Activated T-helper 1 cell treated with anti-CD3 and anti-CD28 coated beads, Interleukin-12 subunit alpha, Interleukin-12 subunit beta, Interleukin-2, Interleukin-4 antibody, amounts not matched to agents 30 ng/mL and 10 ng/mL and 1 ng/mL, durations not matched to agents 14 hours and 24 hours and 36 hours (primary cell): Measurements from ENCODE around the gene MED16. TPM values are rescaled to one million over a fixed set of nuclear protein-coding genes. Genes with fewer than 3 reads are reported as not detected.

Source experiments
- DNase-seq: peaks from one replicate; pipeline ENCODE4 v3.0.0; 2021; ENCODE audit warnings: low spot score
- H3K27ac Mint-ChIP-seq: one replicate; pipeline ENCODE4 v1.8.0; 2021; ENCODE audit warnings: mild to moderate bottlenecking, mixed read lengths
- H3K27me3 Mint-ChIP-seq: one replicate; pipeline ENCODE4 v1.8.0; 2022; ENCODE audit warnings: mild to moderate bottlenecking, moderate library complexity, mixed read lengths; ENCODE audit not compliant: insufficient read depth
- H3K36me3 Mint-ChIP-seq: one replicate; pipeline ENCODE4 v1.8.0; 2021; ENCODE audit warnings: low read depth, mixed read lengths
- H3K4me1 Mint-ChIP-seq: one replicate; pipeline ENCODE4 v1.8.0; 2021; ENCODE audit warnings: low read depth, mixed read lengths
- H3K4me3 Mint-ChIP-seq: one replicate; pipeline ENCODE4 v1.8.0; 2021; ENCODE audit warnings: mild to moderate bottlenecking, moderate library complexity, mixed read lengths
- H3K9me3 Mint-ChIP-seq: one replicate; pipeline ENCODE4 v1.8.0; 2021; ENCODE audit warnings: mixed read lengths
- intact Hi-C: fragments of 100-400 bp; cut with micrococcal nuclease; formaldehyde crosslinking; loops from one replicate; pipeline ENCODE4 v1.15.1; 2024
- total RNA-seq: library from RNA; stranded (reverse); gene quantifications from 2 replicates; pipeline ENCODE4 v1.2.3, GENCODE V29; 2022

MED16 gene, protein sequence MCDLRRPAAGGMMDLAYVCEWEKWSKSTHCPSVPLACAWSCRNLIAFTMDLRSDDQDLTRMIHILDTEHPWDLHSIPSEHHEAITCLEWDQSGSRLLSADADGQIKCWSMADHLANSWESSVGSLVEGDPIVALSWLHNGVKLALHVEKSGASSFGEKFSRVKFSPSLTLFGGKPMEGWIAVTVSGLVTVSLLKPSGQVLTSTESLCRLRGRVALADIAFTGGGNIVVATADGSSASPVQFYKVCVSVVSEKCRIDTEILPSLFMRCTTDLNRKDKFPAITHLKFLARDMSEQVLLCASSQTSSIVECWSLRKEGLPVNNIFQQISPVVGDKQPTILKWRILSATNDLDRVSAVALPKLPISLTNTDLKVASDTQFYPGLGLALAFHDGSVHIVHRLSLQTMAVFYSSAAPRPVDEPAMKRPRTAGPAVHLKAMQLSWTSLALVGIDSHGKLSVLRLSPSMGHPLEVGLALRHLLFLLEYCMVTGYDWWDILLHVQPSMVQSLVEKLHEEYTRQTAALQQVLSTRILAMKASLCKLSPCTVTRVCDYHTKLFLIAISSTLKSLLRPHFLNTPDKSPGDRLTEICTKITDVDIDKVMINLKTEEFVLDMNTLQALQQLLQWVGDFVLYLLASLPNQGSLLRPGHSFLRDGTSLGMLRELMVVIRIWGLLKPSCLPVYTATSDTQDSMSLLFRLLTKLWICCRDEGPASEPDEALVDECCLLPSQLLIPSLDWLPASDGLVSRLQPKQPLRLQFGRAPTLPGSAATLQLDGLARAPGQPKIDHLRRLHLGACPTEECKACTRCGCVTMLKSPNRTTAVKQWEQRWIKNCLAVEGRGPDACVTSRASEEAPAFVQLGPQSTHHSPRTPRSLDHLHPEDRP
- 62.1 and 62.5 TPM in 2 replicates for total RNA-seq

- Mint-ChIP-seq H3K27me3 (no peaks in the 10 kb centered on the region), H3K4me3 (peak within 1 kb of the TSS; percentile 94), H3K36me3 (peaks cover 12% of the 10 kb centered on the region), H3K4me1 (peaks cover 8% of the 10 kb centered on the region), H3K9me3 (no peaks in the 10 kb centered on the region), H3K27ac (peak within 1 kb of the TSS; percentile 99)
- DNase-seq: peak; percentile 88
- intact Hi-C loops: loop anchor here (1.0 kb wide), 5 partner anchors 16 to 128 kb away; partner anchors contain the start of genes RNU6-2 and TMEM259
Observed at GRCh38 chr19:892894-893689, at the start of gene MED16, which contains the start of gene RNU6-9. Gene MED16, minus strand, starts transcription at chr19:893187. Its CDS starts 2,056 bp downstream, at chr19:891131. Gene RNU6-9, plus strand, starts transcription at chr19:893484.

DNA sequence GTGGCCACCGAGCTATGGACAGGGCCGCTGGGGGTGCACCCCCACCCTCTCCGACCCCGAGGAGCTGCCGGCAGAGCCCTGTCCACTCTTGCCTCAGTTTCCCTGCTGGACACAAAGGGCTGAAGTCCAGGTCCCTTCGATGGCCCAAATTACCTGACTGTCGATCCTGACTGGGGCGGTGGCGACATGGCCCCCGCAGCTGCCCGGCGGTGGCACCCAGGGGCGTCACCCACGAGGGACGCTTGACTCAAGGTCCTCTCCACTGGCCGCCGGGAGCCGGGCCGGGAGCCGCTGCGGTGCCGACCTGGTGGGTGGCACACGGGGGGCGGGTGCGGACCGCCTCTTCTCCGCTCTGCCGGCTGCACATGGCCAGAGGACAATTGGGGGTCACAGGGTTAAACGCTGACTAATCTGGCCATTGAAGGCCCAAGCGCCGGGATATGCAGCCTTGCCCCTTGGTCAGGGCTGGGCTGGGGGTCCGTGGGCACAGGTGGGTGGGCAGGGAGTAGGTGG lies 49.2 kb upstream of the MED16 start:
- H3K4me1 Mint-ChIP-seq: peaks cover 15% of the 10 kb centered on the region
- H3K4me3 Mint-ChIP-seq: no peak overlapping the region
- H3K27ac Mint-ChIP-seq: no peak overlapping the region
- peaks cover 4% of the 10 kb centered on the region for H3K27me3 Mint-ChIP-seq
- DNase-seq: no peak
- peaks cover 3% of the 10 kb centered on the region for H3K9me3 Mint-ChIP-seq
- H3K36me3 Mint-ChIP-seq: peaks cover 19% of the 10 kb centered on the region
- intact Hi-C loops: no loop called here

DNA sequence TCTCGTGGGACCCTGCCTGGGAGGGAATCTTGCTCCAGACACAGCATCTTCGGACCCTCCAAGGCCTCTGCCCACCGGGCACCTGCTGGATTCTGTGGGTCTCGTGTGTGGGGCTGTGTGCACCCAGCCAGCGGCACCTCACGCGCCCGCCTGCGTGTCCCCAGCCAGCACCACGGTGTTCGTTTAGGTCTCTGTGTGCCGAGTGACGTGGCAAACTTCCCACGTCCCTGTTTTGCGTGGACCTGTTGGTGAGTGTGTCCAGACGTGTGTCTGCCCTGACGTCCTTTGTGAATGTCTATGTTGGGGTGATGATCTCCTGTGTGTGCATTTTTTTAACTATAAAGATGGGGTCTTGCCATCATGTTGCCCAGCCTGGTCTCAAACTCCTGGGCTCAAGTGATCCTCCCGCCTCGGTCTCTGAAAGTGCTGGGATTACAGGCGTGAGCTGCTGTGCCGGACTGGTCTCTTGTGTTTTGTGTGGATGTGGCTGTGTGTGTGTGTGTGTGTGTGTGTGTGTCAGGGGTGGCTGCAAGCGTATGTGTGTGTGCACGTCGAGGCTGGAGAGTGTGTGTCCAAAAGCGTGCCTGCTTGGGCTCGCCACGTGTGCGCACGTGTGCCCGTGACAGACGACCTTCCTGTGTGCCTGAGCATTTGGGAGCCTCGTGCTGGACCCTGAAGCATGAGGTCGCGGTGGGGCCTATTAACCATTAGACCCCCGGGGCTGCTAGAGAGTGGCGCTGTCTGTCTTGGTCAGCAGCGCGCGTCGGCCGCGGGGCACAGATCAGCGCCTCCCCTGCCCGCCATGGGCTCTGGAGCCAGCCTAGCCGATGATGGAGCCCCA lies 48.5 kb upstream of the MED16 start:
- H3K27ac Mint-ChIP-seq: peak overlapping the region; percentile 29
- no peak for DNase-seq

DNA sequence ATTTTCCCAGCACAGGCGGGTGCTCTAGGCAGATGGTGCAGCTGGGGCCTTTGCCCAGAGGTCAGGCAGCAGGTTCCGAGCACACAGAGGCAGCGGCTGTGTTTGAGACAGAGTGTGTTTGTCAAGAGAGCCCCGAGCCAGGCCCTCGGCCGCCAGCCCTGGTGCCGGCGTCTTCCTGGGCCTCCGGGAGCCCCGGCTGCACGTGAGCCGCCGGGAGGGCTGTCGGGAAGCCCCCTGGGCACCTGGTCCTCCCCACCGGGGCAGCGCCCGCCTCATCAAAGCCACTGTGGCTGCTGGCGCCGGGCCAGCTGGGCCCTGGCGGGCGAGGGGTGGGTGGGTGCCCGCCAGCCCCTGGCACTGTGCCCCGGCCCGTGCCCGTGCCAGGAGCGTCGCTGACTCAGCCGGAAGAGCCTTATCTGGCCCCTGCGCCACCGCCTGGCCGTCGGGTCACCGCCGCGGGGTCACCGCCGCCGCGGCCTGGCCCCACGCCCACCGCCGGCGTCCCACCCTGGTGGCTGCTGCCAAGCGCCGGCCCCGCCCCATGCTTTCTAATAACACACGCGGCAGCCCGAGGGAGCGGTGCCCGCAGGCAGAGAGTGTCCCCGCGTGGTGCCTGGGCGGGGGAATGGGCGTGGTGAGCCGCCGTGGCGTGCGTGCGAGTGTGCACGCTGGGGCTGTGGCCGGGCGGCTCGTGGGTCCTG lies 47.8 kb upstream of the MED16 start:
- no peak overlapping the region for H3K27ac Mint-ChIP-seq
- peak; percentile 25 for DNase-seq
- peaks cover 19% of the 10 kb centered on the region for H3K4me1 Mint-ChIP-seq
- peaks cover 19% of the 10 kb centered on the region for H3K36me3 Mint-ChIP-seq
- peak overlapping the region; percentile 76 for H3K4me3 Mint-ChIP-seq
- peaks cover 4% of the 10 kb centered on the region for H3K27me3 Mint-ChIP-seq
- peaks cover 4% of the 10 kb centered on the region for H3K9me3 Mint-ChIP-seq
- intact Hi-C loops: no loop called here

More for the DNA sequence above, 48.5 kb upstream of the MED16 start:
- peaks cover 4% of the 10 kb centered on the region for H3K9me3 Mint-ChIP-seq
- H3K27me3 Mint-ChIP-seq: peaks cover 4% of the 10 kb centered on the region
- intact Hi-C loops: no loop called here
- H3K4me1 Mint-ChIP-seq: peaks cover 19% of the 10 kb centered on the region
- H3K4me3 Mint-ChIP-seq: peak overlapping the region; percentile 76
- peaks cover 19% of the 10 kb centered on the region for H3K36me3 Mint-ChIP-seq

DNA sequence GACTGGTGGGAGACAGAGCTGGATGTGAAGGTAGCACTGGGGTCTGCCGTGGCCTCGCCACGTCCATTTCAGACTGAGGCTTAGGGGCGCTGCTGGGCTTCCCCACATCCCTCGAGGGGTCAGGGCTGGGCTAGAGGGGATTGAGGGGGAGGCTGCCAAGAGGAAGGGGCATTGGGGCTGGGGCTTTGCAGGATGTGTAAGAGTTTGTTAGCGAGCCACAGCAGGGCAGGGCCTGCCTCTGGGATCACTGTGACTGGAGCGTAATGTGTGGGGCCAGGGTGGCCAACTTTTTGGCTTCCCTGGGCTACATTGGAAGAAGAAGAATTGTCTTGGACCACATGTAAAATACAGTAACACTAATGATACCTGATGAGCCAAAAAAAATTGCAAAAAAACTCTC lies 46.9 kb upstream of the MED16 start:
- H3K27ac Mint-ChIP-seq: peak overlapping the region; percentile 9

DNA sequence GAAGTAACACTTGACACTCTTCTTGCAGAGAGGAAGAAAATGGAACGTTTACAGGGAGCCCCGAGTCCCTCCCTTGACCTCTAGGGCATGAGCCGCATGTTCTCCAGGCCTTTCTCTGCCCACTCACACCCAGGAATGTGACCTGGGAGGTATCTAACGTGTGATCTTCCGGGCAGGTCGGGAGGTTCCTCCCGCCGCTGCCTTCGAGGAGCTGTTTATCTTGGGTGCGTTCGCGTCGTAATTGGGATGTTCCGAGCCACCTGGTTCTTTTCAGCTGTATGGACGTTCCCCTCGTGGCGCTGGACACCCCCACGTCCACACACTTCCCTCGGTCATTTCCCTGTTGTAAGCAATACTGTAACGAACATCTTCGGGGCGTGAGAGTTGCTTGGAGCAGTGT lies 46.5 kb upstream of the MED16 start:
- Mint-ChIP-seq H3K4me3 (no peak overlapping the region), H3K27me3 (peaks cover 4% of the 10 kb centered on the region), H3K36me3 (peaks cover 19% of the 10 kb centered on the region), H3K9me3 (peaks cover 4% of the 10 kb centered on the region), H3K4me1 (peaks cover 19% of the 10 kb centered on the region), H3K27ac (no peak overlapping the region)
- intact Hi-C loops: no loop called here
- no peak for DNase-seq

More for the DNA sequence above, 46.9 kb upstream of the MED16 start:
- DNase-seq: no peak
- intact Hi-C loops: no loop called here
- peaks cover 19% of the 10 kb centered on the region for H3K36me3 Mint-ChIP-seq
- peak overlapping the region; percentile 76 for H3K4me3 Mint-ChIP-seq
- peaks cover 4% of the 10 kb centered on the region for H3K9me3 Mint-ChIP-seq
- peaks cover 4% of the 10 kb centered on the region for H3K27me3 Mint-ChIP-seq
- peaks cover 19% of the 10 kb centered on the region for H3K4me1 Mint-ChIP-seq

GRCh38 chr19:938233-938923 lies 45.4 kb upstream of the MED16 start:
- H3K27me3 Mint-ChIP-seq: peaks cover 4% of the 10 kb centered on the region
- H3K4me1 Mint-ChIP-seq: peaks cover 19% of the 10 kb centered on the region
- DNase-seq: no peak
- H3K27ac Mint-ChIP-seq: no peak overlapping the region
- intact Hi-C loops: no loop called here
- peaks cover 18% of the 10 kb centered on the region for H3K36me3 Mint-ChIP-seq
- H3K4me3 Mint-ChIP-seq: no peak overlapping the region
- peaks cover 4% of the 10 kb centered on the region for H3K9me3 Mint-ChIP-seq

DNA sequence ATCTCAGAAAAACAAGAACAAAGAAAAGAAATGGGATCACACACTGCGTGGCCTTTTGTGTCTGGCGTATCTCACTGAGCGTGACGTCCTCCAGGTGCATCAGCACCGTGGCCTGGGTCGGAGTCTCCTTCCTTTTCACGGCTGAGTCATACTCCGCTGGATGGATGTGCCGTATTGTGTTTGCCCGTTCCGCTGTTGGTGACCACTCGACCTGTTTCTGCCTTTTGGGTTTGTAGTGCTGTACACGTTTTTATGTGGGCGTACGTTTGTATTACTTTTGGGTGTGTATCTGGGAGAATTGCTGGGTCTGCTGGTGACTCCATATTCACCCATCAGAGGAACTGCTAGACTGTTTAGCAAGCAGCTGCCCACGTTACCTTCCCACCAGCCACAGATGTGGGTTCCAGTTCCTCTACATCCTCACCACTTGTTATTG lies 44.3 kb upstream of the MED16 start:
- Mint-ChIP-seq H3K27ac (peak overlapping the region; percentile 49), H3K27me3 (peaks cover 4% of the 10 kb centered on the region), H3K4me3 (no peak overlapping the region), H3K36me3 (peaks cover 18% of the 10 kb centered on the region), H3K9me3 (peaks cover 4% of the 10 kb centered on the region), H3K4me1 (peaks cover 19% of the 10 kb centered on the region)
- intact Hi-C loops: loop anchor here (1.0 kb wide), 1 partner anchor 11 kb away; the partner anchor contains the start of gene ARID3A
- DNase-seq: peak; percentile 39

DNA sequence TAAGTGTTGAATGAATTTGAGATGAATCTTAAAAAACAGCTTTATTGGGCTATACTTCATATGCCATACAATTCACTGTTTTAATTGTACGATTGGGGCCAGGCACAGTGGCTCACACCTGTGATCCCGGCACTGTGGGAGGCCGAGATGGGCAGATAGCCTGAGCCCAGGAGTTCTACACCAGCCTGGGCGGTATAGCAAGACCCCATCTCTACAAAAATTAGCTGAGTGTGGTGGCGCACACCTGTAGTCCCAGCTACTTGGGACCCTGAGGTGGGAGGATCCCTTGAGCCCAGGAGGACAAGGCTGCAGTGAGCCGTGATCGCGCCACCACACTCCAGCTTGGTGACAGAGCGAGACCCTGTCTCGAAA lies 43.2 kb upstream of the MED16 start:
- peaks cover 4% of the 10 kb centered on the region for H3K9me3 Mint-ChIP-seq
- peaks cover 19% of the 10 kb centered on the region for H3K4me1 Mint-ChIP-seq
- peaks cover 4% of the 10 kb centered on the region for H3K27me3 Mint-ChIP-seq
- H3K27ac Mint-ChIP-seq: no peak overlapping the region
- intact Hi-C loops: no loop called here
- no peak overlapping the region for H3K4me3 Mint-ChIP-seq
- H3K36me3 Mint-ChIP-seq: peaks cover 15% of the 10 kb centered on the region
- no peak for DNase-seq

DNA sequence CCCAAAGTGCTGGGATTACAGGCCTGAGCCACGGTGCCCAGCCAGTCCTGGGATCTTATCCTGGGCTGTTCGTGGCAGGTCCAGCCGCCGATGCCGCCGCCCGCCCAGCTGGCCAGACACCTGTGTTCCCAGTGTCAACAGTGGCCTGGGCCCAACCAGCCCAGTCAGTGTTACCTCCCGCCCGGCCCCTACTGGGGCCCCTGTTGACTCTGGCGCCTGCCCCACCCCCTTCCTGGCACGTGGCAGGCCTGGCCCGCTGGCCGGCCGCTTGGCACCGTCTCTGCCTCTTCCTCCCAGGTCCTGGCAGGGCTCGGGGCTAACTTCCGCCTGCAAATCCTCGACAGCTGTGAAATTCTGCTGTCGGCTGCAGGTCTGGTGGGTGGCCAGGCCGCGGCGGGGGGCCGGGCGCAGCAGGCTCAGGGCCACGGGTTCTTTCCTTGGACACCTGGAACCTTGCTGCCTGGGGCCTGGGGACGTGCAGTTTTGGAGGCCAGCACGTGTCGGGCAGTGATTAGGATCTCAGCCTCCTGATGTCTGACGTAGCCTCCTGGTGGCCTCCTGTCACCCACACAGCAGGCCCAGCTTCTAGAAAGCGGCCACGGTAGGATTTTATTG lies 42.0 kb upstream of the MED16 start:
- H3K4me3 Mint-ChIP-seq: no peak overlapping the region

More for the DNA sequence above, 42.0 kb upstream of the MED16 start:
- H3K9me3 Mint-ChIP-seq: peaks cover 4% of the 10 kb centered on the region
- H3K36me3 Mint-ChIP-seq: peaks cover 10% of the 10 kb centered on the region
- peaks cover 15% of the 10 kb centered on the region for H3K4me1 Mint-ChIP-seq
- intact Hi-C loops: no loop called here
- no peak overlapping the region for H3K27ac Mint-ChIP-seq
- no peaks in the 10 kb centered on the region for H3K27me3 Mint-ChIP-seq
- no peak for DNase-seq
